ENCODE results near the gene RGS9.
A peak's percentile ranks its signal among the peaks of the same experiment; 100 is the strongest.
"Not testable (repeated sequence)": the region's sequence is repeated elsewhere in the genome, so short reads cannot be mapped to it uniquely, and the experiment has no call there.

Gene RGS9

GRCh38 chr17:65207448-65207847 is 70.3 kb downstream of the RGS9 start:
- DNase-seq (ENCODE audit: low spot score), result not testable (repeated sequence)

GRCh38 chr17:65208717-65209116 is 71.5 kb downstream of the RGS9 start:
- DNase-seq (ENCODE audit: low spot score), result no peak

- no peak for DNase-seq (ENCODE audit: low spot score)
Measured at GRCh38 chr17:65218261-65218660, 81.1 kb downstream of the RGS9 start.

GRCh38 chr17:65219124-65219523 is 82.0 kb downstream of the RGS9 start:
- no peak for DNase-seq (ENCODE audit: low spot score)

- no peak for DNase-seq (ENCODE audit: low spot score)
Measured at GRCh38 chr17:65219707-65220106, 82.5 kb downstream of the RGS9 start.

GRCh38 chr17:65220732-65221131 is 83.6 kb downstream of the RGS9 start:
- DNase-seq (ENCODE audit: low spot score), result no peak

- DNase-seq (ENCODE audit: low spot score), result no peak
Measured at GRCh38 chr17:65222214-65222738, 85.1 kb downstream of the RGS9 start.

GRCh38 chr17:65225061-65225460 is 87.9 kb downstream of the RGS9 start:
- DNase-seq (ENCODE audit: low spot score), result no peak

- DNase-seq (ENCODE audit: low spot score), result no peak
Measured at GRCh38 chr17:65226227-65226626, 89.1 kb downstream of the RGS9 start.

GRCh38 chr17:65227637-65228036 is 90.5 kb downstream of the RGS9 start:
- DNase-seq (ENCODE audit: low spot score), result no peak

- DNase-seq (ENCODE audit: low spot score), result no peak
Measured at GRCh38 chr17:65228287-65228686, 91.1 kb downstream of the RGS9 start.

- DNase-seq (ENCODE audit: low spot score), result peak; percentile 73
Measured at GRCh38 chr17:65228734-65229620, 91.8 kb downstream of the RGS9 start.

GRCh38 chr17:65229621-65229995 is 92.4 kb downstream of the RGS9 start:
- no peak for DNase-seq (ENCODE audit: low spot score)

GRCh38 chr17:65230040-65230439 is 92.9 kb downstream of the RGS9 start:
- DNase-seq (ENCODE audit: low spot score), result peak; percentile 44

- DNase-seq (ENCODE audit: low spot score), result no peak
Measured at GRCh38 chr17:65231086-65231485, 93.9 kb downstream of the RGS9 start.

GRCh38 chr17:65231662-65232335 is 94.6 kb downstream of the RGS9 start:
- DNase-seq (ENCODE audit: low spot score), result peak; percentile 72

GRCh38 chr17:65235284-65235683 is 98.1 kb downstream of the RGS9 start:
- no peak for DNase-seq (ENCODE audit: low spot score)

- DNase-seq (ENCODE audit: low spot score), result no peak
Measured at GRCh38 chr17:65236321-65236720, 99.2 kb downstream of the RGS9 start.

GRCh38 chr17:65243838-65244625 is 106.9 kb downstream of the RGS9 start:
- no peak for DNase-seq (ENCODE audit: low spot score)

GRCh38 chr17:65246252-65246651 is 109.1 kb downstream of the RGS9 start:
- no peak for DNase-seq (ENCODE audit: low spot score)

- DNase-seq (ENCODE audit: low spot score), result no peak
Measured at GRCh38 chr17:65249774-65250173, 112.6 kb downstream of the RGS9 start.

GRCh38 chr17:65254166-65254565 is 117.0 kb downstream of the RGS9 start:
- no peak for DNase-seq (ENCODE audit: low spot score)

Measured in SK-N-DZ (cell line).